Loucy (cell line): Measurements from ENCODE around the gene ISCA1.

Experiments used
- H2AFZ ChIP-seq: fragments of 200-600 bp; sonication (generic); 2 replicates; pipeline ENCODE4 v1.6.0; 2016; ENCODE audit warnings: antibody characterized with exemption, mild to moderate bottlenecking, low read length, moderate library complexity
- H3F3A ChIP-seq: fragments of 200-600 bp; 2 replicates; pipeline ENCODE4 v1.6.0; 2016; ENCODE audit warnings: antibody characterized with exemption, low read depth, mild to moderate bottlenecking
- H3K27me3 ChIP-seq: fragments of 200-600 bp; sonication (generic); 2 replicates; pipeline ENCODE4 v1.6.1; 2014; ENCODE audit warnings: low read length, mild to moderate bottlenecking; ENCODE audit not compliant: insufficient read depth, poor library complexity, severe bottlenecking
- H3K36me3 ChIP-seq: fragments of 200-600 bp; sonication (generic); 2 replicates; pipeline ENCODE4 v1.6.1; 2016; ENCODE audit warnings: low read length; ENCODE audit not compliant: insufficient read depth
- H3K4me1 ChIP-seq: fragments of 200-600 bp; sonication (generic); 2 replicates; pipeline ENCODE4 v1.5.1; 2014; ENCODE audit warnings: low read length, mild to moderate bottlenecking; ENCODE audit not compliant: insufficient read depth, poor library complexity, severe bottlenecking
- H3K4me2 ChIP-seq: fragments of 200-600 bp; sonication (generic); 2 replicates; pipeline ENCODE4 v1.6.0; 2014; ENCODE audit warnings: antibody characterized with exemption, low read length, low read depth, mild to moderate bottlenecking; ENCODE audit not compliant: poor library complexity, severe bottlenecking
- H3K4me3 ChIP-seq: fragments of 200-600 bp; sonication (generic); 2 replicates; pipeline ENCODE4 v1.5.1; 2014; ENCODE audit warnings: low read length, mild to moderate bottlenecking, mixed read lengths; ENCODE audit not compliant: poor library complexity, severe bottlenecking
- H3K79me2 ChIP-seq: fragments of 200-600 bp; sonication (generic); 2 replicates; pipeline ENCODE4 v1.6.1; 2014; ENCODE audit warnings: low read length; ENCODE audit not compliant: insufficient read depth
- H3K9ac ChIP-seq: fragments of 200-600 bp; sonication (generic); 2 replicates; pipeline ENCODE4 v1.6.0; 2014; ENCODE audit warnings: mild to moderate bottlenecking, low read depth, low read length, moderate library complexity; ENCODE audit not compliant: poor library complexity, severe bottlenecking
- H3K9me2 ChIP-seq: fragments of 200-600 bp; sonication (generic); replicated peaks from 2 replicates; pipeline ENCODE4 v1.6.1; 2016; ENCODE audit warnings: low read depth, low read length, mixed read lengths
- H3K9me3 ChIP-seq: fragments of 200-600 bp; sonication (generic); 2 replicates; pipeline ENCODE4 v1.6.1; 2014; ENCODE audit warnings: mild to moderate bottlenecking, antibody characterized with exemption, low read length, low read depth; ENCODE audit not compliant: insufficient read depth
- H4K20me1 ChIP-seq: fragments of 200-600 bp; sonication (generic); 2 replicates; pipeline ENCODE4 v1.6.0; 2014; ENCODE audit warnings: antibody characterized with exemption, low read length, mild to moderate bottlenecking; ENCODE audit not compliant: insufficient read depth, poor library complexity, severe bottlenecking
- EZH2phosphoT487 ChIP-seq: fragments of 200-600 bp; IDR thresholded peaks from 2 replicates; pipeline ENCODE4 v1.6.1; 2018; ENCODE audit warnings: antibody characterized with exemption, mild to moderate bottlenecking, moderate library complexity, borderline replicate concordance
- TF ChIP-seq, protein P1 (sequence below): fragments of 200-600 bp; sonication (generic); conservative IDR thresholded peaks from 2 replicates; pipeline ENCODE4 v1.5.1; 2014; ENCODE audit warnings: mild to moderate bottlenecking, antibody characterized with exemption, low read length

Gene ISCA1

GRCh38 chr9:86256653-86257052, 25.7 kb downstream of the ISCA1 start:
- Histone ChIP-seq H3K9ac (no peak overlapping the region), H4K20me1 (no peaks in the 10 kb centered on the region), H3K4me1 (no peaks in the 10 kb centered on the region), H3K79me2 (no peaks in the 10 kb centered on the region), H3K4me2 (no peak overlapping the region), H3K9me2 (no peaks in the 10 kb centered on the region), H3K36me3 (no peaks in the 10 kb centered on the region), H2AFZ (no peak overlapping the region), H3K27me3 (no peaks in the 10 kb centered on the region), H3K4me3 (no peak overlapping the region), H3K9me3 (peaks cover 8% of the 10 kb centered on the region), H3F3A (no peaks in the 10 kb centered on the region)
- TF ChIP-seq, protein P1, sequence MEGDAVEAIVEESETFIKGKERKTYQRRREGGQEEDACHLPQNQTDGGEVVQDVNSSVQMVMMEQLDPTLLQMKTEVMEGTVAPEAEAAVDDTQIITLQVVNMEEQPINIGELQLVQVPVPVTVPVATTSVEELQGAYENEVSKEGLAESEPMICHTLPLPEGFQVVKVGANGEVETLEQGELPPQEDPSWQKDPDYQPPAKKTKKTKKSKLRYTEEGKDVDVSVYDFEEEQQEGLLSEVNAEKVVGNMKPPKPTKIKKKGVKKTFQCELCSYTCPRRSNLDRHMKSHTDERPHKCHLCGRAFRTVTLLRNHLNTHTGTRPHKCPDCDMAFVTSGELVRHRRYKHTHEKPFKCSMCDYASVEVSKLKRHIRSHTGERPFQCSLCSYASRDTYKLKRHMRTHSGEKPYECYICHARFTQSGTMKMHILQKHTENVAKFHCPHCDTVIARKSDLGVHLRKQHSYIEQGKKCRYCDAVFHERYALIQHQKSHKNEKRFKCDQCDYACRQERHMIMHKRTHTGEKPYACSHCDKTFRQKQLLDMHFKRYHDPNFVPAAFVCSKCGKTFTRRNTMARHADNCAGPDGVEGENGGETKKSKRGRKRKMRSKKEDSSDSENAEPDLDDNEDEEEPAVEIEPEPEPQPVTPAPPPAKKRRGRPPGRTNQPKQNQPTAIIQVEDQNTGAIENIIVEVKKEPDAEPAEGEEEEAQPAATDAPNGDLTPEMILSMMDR = no peak
- TF ChIP-seq EZH2phosphoT487 = no peak

- Histone ChIP-seq H3K79me2 (no peaks in the 10 kb centered on the region), H3K9me3 (peaks cover 8% of the 10 kb centered on the region), H3K4me2 (no peak overlapping the region), H3K9me2 (no peaks in the 10 kb centered on the region), H3K36me3 (no peaks in the 10 kb centered on the region), H4K20me1 (no peaks in the 10 kb centered on the region), H3K4me3 (no peak overlapping the region), H3K27me3 (no peaks in the 10 kb centered on the region), H2AFZ (no peak overlapping the region), H3K4me1 (no peaks in the 10 kb centered on the region), H3F3A (no peaks in the 10 kb centered on the region), H3K9ac (no peak overlapping the region)
- TF ChIP-seq, protein P1 = no peak
- TF ChIP-seq EZH2phosphoT487 = no peak
Measured at GRCh38 chr9:86253577-86253976, 28.8 kb downstream of the ISCA1 start.

GRCh38 chr9:86252870-86253269, 29.5 kb downstream of the ISCA1 start:
- no peaks in the 10 kb centered on the region for H3K36me3 ChIP-seq
- H3K9ac ChIP-seq = no peak overlapping the region
- H3K79me2 ChIP-seq = no peaks in the 10 kb centered on the region
- H3K27me3 ChIP-seq = no peaks in the 10 kb centered on the region
- no peaks in the 10 kb centered on the region for H3K9me2 ChIP-seq
- no peaks in the 10 kb centered on the region for H4K20me1 ChIP-seq
- no peak overlapping the region for H2AFZ ChIP-seq
- TF ChIP-seq, protein P1 = no peak
- TF ChIP-seq EZH2phosphoT487 = no peak
- no peak overlapping the region for H3K4me2 ChIP-seq
- H3K9me3 ChIP-seq = peaks cover 8% of the 10 kb centered on the region
- no peaks in the 10 kb centered on the region for H3K4me1 ChIP-seq
- no peak overlapping the region for H3K4me3 ChIP-seq
- no peaks in the 10 kb centered on the region for H3F3A ChIP-seq
